Upper lobe of left lung (tissue), 6 donors: ENCODE measurements around the gene RASAL2. TPM values are rescaled to one million over a fixed set of nuclear protein-coding genes. Genes with fewer than 3 reads are reported as not detected.

Experiments
- ATAC-seq, 2 donors: fragments of 200-7000 bp; cut with Tn5 transposase; one replicate each; pipeline ENCODE4 v1.9.1; 2022; ENCODE audit warnings: mild to moderate bottlenecking in 2 of 2, moderate library complexity in 2 of 2; ENCODE audit not compliant: low FRiP score in 2 of 2
- DNase-seq, 2 donors: peaks; one replicate each; pipeline ENCODE4 v3.0.0-alpha.2; 2019 to 2020
- H3K27ac ChIP-seq, 4 donors: fragments of 200-600 bp; sonication (generic); one replicate each; pipeline ENCODE4 v1.5.1; 2016 to 2019
- H3K27me3 ChIP-seq, 4 donors: fragments of 200-600 bp; sonication (generic); one replicate each; pipeline ENCODE4 v1.5.1; 2017 to 2019
- H3K36me3 ChIP-seq, 4 donors: fragments of 200-600 bp; sonication (generic); one replicate each; pipeline ENCODE4 v1.5.1; 2016 to 2019
- H3K4me1 ChIP-seq, 4 donors: fragments of 200-600 bp; sonication (generic); one replicate each; pipeline ENCODE4 v1.5.1; 2018 to 2019
- H3K4me3 ChIP-seq, 4 donors: fragments of 200-600 bp; sonication (generic); one replicate each; pipeline ENCODE4 v1.5.1; 2017 to 2019; ENCODE audit warnings: mild to moderate bottlenecking in 2 of 4, moderate library complexity in 1 of 4
- H3K9me3 ChIP-seq, 4 donors: fragments of 200-600 bp; sonication (generic); one replicate each; pipeline ENCODE4 v1.5.1; 2018 to 2019
- EP300 ChIP-seq, 4 donors: sonication (generic); formaldehyde crosslinking; IDR thresholded peaks; one replicate each; pipeline ENCODE4 v1.5.1; 2017; ENCODE audit warnings: antibody characterized with exemption in 4 of 4, control low read depth in 2 of 4
- POLR2A ChIP-seq, 4 donors: fragments of 450-650 bp; IDR thresholded peaks; one replicate each; pipeline ENCODE4 v1.5.1; 2016 to 2017; ENCODE audit warnings: antibody characterized with exemption in 4 of 4, mild to moderate bottlenecking in 2 of 4
- POLR2AphosphoS5 ChIP-seq, 2 donors: sonication (generic); formaldehyde crosslinking; IDR thresholded peaks; one replicate each; pipeline ENCODE4 v1.5.1; 2017; ENCODE audit warnings: antibody characterized with exemption in 2 of 2
- WGBS, 2 donors: methylation state at CpG; one replicate each; pipeline ENCODE4 v1.1.5; 2017 to 2018; 5-methylcytosine and 5-hydroxymethylcytosine counted together
- total RNA-seq, 6 donors: library from RNA; depleted of rRNA in 4 of 6; stranded (reverse); fragments of >200 nt in 4 of 6; gene quantifications; one replicate each; pipeline versions ENCODE4 v1.1.0 to v1.2.1, GENCODE V29; 2016 to 2021
- TF ChIP-seq, protein P1 (sequence below), 6 experiments: fragments of 450-650 bp in 4 of 6; fragments of 200-600 bp in 2 of 6; sonication (generic) in 2 of 6; IDR thresholded peaks; one replicate each; pipeline ENCODE4 v1.5.1; 2016 to 2019; ENCODE audit warnings: antibody characterized with exemption in 6 of 6
- donor health status: DM: no; HTN: no; CAD: no; lungs with moderate emphysema.
- donor health status: DM: no; HTN: yes; CAD: no; lungs with severe emphysema.

The RASAL2 gene
- total RNA-seq, 6 donors from 2014 or later: 24.7 to 59.0 (median 41.6) TPM

DNA sequence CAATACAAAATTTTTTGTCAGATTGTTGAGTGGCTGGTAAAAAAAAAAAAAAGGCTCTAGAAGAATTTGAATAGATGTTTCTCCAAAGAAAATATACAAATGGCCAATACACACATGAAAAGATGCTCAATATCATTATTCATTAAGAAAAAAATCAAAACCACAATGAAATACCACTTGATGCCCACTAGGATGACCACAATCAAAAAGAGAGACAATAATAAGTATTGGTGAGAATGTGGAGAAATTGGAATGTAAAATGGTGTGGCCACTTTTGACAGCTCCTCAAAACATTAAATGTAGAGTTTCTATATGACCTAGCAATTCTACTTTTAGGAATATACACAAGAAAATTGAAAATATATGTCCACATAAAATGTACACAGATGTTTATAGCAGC is 302.9 kb downstream of the RASAL2 start:
- ATAC-seq (no peak), DNase-seq (no peak)
- Histone ChIP-seq H3K4me1 (no peaks in the 10 kb centered on the region), H3K4me3 (no peak overlapping the region), H3K27me3 (no peaks in the 10 kb centered on the region), H3K36me3 (no peaks in the 10 kb centered on the region), H3K27ac (no peak overlapping the region), H3K9me3 (no peaks in the 10 kb centered on the region)
- TF ChIP-seq EP300 (IDR thresholded peaks at IDR 0.05): no peak
- TF ChIP-seq POLR2A (IDR thresholded peaks at IDR 0.05): no peak
- no peak for TF ChIP-seq POLR2AphosphoS5 (IDR thresholded peaks at IDR 0.05)

- no peak for TF ChIP-seq POLR2A (IDR thresholded peaks at IDR 0.05)
- TF ChIP-seq POLR2AphosphoS5 (IDR thresholded peaks at IDR 0.05): no peak
- TF ChIP-seq EP300 (IDR thresholded peaks at IDR 0.05): no peak
- TF ChIP-seq, protein P1, sequence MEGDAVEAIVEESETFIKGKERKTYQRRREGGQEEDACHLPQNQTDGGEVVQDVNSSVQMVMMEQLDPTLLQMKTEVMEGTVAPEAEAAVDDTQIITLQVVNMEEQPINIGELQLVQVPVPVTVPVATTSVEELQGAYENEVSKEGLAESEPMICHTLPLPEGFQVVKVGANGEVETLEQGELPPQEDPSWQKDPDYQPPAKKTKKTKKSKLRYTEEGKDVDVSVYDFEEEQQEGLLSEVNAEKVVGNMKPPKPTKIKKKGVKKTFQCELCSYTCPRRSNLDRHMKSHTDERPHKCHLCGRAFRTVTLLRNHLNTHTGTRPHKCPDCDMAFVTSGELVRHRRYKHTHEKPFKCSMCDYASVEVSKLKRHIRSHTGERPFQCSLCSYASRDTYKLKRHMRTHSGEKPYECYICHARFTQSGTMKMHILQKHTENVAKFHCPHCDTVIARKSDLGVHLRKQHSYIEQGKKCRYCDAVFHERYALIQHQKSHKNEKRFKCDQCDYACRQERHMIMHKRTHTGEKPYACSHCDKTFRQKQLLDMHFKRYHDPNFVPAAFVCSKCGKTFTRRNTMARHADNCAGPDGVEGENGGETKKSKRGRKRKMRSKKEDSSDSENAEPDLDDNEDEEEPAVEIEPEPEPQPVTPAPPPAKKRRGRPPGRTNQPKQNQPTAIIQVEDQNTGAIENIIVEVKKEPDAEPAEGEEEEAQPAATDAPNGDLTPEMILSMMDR (IDR thresholded peaks at IDR 0.05): no peak
- Histone ChIP-seq H3K36me3 (no peaks in the 10 kb centered on the region), H3K4me3 (no peak overlapping the region), H3K4me1 (no peaks in the 10 kb centered on the region), H3K27me3 (no peaks in the 10 kb centered on the region), H3K9me3 (no peaks in the 10 kb centered on the region), H3K27ac (no peak overlapping the region)
- ATAC-seq (no peak), DNase-seq (no peak)
- 87 to 95% methylated on average over 2 of the region's 2 CpGs for WGBS, 2 donors
These were observed 303.8 kb downstream of the RASAL2 start for GRCh38 chr1:178397678-178398077.

DNA sequence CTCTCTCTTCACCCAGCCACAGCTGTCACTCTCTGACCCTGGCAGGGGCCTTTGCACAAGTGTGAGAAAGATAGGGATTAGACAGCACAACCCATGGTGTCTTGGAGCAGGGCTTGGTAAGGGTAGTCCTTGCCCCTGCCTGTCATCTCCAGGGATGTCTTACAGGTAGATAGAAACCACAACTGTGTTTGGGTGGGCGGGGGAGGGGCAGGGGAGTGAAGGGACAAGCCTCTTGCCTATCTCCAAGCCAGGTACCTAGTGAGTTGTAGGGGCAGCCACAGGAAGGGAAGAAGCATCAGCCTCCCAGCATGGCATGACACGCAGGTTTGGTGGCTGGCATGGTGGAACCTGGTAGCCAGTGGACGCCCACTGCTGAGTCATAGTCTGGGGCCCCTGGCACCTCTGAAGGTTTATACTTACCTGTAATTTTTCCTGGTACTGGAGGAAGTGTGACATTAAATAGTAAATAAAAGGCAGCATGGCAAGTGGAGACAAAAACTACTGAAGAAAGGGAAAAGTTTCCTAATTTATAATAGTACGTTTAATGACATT is 305.3 kb downstream of the RASAL2 start:
- no peaks in the 10 kb centered on the region for H3K4me1 ChIP-seq
- H3K4me3 ChIP-seq: no peak overlapping the region
- H3K27ac ChIP-seq: no peak overlapping the region
- no peaks in the 10 kb centered on the region for H3K36me3 ChIP-seq
- no peaks in the 10 kb centered on the region for H3K9me3 ChIP-seq
- ATAC-seq (peak in 1 of 2 donors; percentile 37), DNase-seq (no peak)
- no peaks in the 10 kb centered on the region for H3K27me3 ChIP-seq
- WGBS, 2 donors: 84 to 93% methylated on average over 4 of the region's 4 CpGs
- TF ChIP-seq, protein P1 (IDR thresholded peaks at IDR 0.05): no peak
- no peak for TF ChIP-seq POLR2A (IDR thresholded peaks at IDR 0.05)
- TF ChIP-seq EP300 (IDR thresholded peaks at IDR 0.05): no peak
- TF ChIP-seq POLR2AphosphoS5 (IDR thresholded peaks at IDR 0.05): no peak

GRCh38 chr1:178405137-178405536 is 311.2 kb downstream of the RASAL2 start:
- TF ChIP-seq POLR2A (IDR thresholded peaks at IDR 0.05) (no peak), EP300 (IDR thresholded peaks at IDR 0.05) (no peak), POLR2AphosphoS5 (IDR thresholded peaks at IDR 0.05) (no peak)
- TF ChIP-seq, protein P1 (IDR thresholded peaks at IDR 0.05): no peak
- Histone ChIP-seq H3K9me3 (no peaks in the 10 kb centered on the region), H3K4me1 (peaks cover 0 to 16% (median 0%) of the 10 kb centered on the region in 4 donors), H3K27ac (no peak overlapping the region), H3K27me3 (no peaks in the 10 kb centered on the region), H3K36me3 (no peaks in the 10 kb centered on the region), H3K4me3 (no peak overlapping the region)
- DNase-seq: no peak
- WGBS, 2 donors: 91 to 93% methylated on average over 1 of the region's 1 CpG
- ATAC-seq: no peak

- 45 to 50% methylated on average over 2 of the region's 2 CpGs for WGBS, 2 donors
- TF ChIP-seq EP300 (IDR thresholded peaks at IDR 0.05) (no peak), POLR2AphosphoS5 (IDR thresholded peaks at IDR 0.05) (no peak), POLR2A (IDR thresholded peaks at IDR 0.05) (no peak)
- TF ChIP-seq, protein P1 (IDR thresholded peaks at IDR 0.05): no peak
- H3K4me1 ChIP-seq: peaks cover 0 to 16% (median 0%) of the 10 kb centered on the region in 4 donors
- ATAC-seq (no peak), DNase-seq (no peak)
- H3K9me3 ChIP-seq: no peaks in the 10 kb centered on the region
- H3K4me3 ChIP-seq: no peak overlapping the region
- no peak overlapping the region for H3K27ac ChIP-seq
- H3K27me3 ChIP-seq: no peaks in the 10 kb centered on the region
- no peaks in the 10 kb centered on the region for H3K36me3 ChIP-seq
These were observed 313.3 kb downstream of the RASAL2 start for GRCh38 chr1:178407215-178407614.
